ENCODE measurements around the gene MAP3K5. TPM values are rescaled to one million over a fixed set of nuclear protein-coding genes. Genes with fewer than 3 reads are reported as not detected.

Gene MAP3K5
- total RNA-seq, 1 donor from 2014 or later = 5.8 TPM

- DNase-seq = no peak
Observed at GRCh38 chr6:136535880-136536650, 256.2 kb downstream of the MAP3K5 start.

GRCh38 chr6:136535017-136535765 is 257.1 kb downstream of the MAP3K5 start:
- no peak for DNase-seq

DNA sequence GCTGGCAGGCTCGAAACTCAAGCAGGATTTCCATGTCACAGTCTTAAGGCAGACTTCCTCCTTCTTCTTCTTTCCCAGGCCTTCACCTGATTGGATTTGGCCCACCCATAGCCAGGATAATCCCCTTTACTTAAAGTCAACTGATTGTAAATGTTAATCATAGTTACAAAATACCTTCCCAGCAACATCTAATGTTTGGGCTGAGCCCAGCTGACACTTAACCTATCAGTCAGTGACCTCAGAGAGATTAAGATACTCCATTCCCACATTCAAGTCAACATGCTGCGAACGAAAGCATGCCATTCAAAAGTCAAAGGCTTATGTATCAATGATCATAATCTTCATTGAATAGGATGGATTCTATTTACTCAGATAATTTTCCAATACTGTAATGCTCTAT is 258.0 kb downstream of the MAP3K5 start:
- DNase-seq = no peak

- DNase-seq = no peak
Observed at GRCh38 chr6:136533487-136533886, 258.8 kb downstream of the MAP3K5 start.

DNA sequence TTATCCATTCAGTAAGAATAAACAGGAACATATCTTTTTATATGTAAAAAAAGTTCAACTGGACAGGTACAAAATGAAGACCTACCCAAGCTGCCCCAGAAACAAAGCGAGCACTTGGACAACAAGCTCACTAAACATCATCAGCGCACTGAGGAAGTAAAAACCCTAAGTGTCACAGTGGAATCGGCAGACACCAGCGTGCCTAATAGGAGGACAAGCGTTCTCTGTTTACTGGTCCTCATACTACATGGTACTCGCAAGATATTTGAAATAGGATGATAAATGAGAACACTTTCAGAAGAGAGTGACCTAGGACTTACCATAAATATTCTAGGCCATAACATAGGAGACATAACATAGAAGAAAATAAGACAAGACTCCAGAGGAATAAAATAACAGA is 260.2 kb downstream of the MAP3K5 start:
- no peak for DNase-seq

GRCh38 chr6:136529710-136530109 is 262.6 kb downstream of the MAP3K5 start:
- DNase-seq = no peak

DNA sequence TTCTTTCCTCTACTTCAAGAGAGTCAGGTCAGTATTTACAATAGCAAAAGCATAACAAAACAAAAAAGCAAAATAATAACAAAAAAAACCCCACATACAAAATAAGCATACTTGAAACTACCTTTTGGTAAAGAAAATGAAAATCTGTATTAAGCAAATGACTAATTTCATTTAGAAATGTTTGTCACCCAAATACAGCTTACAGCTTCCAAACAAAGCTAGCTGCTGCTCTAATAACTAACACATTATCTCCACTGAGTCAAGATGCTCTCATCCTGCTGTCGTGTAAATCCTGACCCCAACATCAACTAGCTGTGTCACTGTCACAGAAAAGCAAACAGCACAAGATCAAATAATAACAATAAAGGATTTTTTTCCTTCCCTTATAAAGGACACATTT is 263.8 kb downstream of the MAP3K5 start:
- no peak for DNase-seq

GRCh38 chr6:136527831-136528230 is 264.4 kb downstream of the MAP3K5 start:
- DNase-seq = no peak

- no peak for DNase-seq
Observed at GRCh38 chr6:136526937-136527336, 265.3 kb downstream of the MAP3K5 start.

DNA sequence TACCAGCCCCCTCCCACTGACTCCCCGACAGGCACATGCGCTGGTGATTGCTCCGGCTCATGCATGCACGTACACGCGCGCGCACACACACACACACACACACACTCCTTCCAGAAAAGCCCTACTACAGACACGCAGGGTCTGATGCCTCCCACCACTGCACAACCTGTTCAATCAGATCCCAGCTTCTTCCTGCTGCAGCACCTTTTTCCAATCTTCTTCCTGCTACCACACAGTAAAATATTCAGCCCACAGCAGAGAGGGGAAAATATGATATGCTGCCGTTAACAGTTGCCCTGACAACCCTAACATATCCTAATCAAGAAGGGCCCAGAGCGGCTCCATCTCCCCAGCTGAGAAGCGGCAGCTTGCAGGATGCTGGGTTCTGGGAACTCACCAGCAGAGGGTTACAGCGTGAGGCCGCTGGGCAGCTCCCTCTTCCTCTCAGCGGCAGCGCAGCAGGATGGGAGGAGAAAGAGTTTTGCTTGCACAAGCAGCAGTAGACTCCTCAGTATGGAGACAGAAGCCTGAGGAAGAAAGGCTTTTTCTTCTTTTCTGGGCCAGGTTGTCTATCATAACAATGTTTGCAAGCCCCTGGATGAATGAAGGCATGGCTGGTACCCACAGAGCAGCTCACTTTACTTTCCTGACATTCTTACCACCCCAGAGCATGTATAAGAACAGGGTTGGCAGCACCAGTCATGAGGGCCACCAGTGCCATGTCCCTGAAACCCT is 265.9 kb downstream of the MAP3K5 start:
- peak; percentile 44 for DNase-seq

DNA sequence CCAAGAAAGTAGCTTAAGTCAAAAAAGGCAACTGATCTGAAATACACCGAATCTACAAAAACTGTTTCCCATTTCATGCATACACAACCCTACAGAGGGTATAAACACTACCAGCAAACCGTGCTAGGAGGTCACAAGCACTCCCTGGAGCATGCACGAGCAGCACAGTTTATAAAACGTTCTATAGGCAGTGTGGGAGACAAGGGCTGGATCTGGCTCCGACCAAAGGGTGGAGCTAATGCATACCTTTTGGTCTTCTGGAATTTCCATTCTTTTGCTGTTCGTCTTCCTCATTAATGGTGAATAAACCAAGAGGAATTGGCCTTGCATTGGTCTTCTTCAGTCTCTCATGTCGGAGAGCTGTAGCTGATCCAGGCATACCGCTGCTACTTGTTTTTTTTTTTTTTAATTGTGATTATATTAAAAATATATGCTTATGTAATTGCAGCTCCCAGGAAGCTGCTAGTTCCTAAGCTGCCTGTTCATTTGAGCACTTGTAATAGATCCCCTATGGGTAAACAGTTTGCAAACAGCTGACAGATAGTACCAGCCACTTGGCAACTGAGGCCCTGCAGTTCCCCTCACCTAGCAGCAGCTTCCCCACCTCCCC is 266.6 kb downstream of the MAP3K5 start:
- DNase-seq = no peak

DNA sequence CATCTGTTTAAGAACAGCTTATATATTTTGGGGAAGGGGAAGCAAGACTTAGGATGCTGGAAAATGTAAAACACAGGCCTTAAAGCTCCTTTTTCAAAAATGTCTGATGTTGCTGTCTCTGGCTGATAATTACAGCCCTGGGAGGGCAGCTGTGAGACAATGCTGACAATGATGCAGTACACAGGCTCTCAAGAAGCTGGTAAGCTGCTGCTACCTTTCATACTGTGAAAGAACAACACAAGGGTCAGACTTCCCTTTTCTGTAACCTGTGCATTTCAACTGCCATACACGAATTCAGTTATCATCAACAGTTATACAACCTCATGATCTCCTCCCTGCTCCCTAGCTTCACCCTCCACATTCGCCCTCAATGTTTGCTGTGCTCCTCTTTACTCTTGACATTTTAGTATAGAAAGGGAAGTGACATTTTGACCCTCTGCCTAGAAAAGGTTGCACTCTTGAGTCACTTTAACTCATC is 267.3 kb downstream of the MAP3K5 start:
- DNase-seq = no peak

- no peak for DNase-seq
Observed at GRCh38 chr6:136524339-136524935, 267.8 kb downstream of the MAP3K5 start.

DNA sequence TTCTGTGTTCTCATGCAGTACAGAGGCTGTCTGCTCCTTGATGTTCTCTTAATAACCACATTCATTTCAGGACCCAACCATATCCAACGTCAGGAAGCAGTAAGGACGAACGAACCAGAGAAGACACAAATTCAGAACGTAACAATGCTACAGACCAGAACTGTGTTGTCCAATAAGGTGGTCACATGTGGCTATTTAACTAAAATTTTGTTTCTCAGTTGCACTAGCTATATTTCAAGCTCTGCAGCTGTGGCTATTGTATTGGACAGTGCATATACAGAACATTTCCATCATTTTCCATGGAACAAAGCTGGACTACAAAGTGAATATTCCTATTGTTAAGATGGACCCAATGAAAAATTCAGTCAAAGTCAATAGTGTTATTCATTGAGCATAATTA is 269.1 kb downstream of the MAP3K5 start:
- DNase-seq = no peak

GRCh38 chr6:136522636-136523035 is 269.6 kb downstream of the MAP3K5 start:
- DNase-seq = no peak

DNA sequence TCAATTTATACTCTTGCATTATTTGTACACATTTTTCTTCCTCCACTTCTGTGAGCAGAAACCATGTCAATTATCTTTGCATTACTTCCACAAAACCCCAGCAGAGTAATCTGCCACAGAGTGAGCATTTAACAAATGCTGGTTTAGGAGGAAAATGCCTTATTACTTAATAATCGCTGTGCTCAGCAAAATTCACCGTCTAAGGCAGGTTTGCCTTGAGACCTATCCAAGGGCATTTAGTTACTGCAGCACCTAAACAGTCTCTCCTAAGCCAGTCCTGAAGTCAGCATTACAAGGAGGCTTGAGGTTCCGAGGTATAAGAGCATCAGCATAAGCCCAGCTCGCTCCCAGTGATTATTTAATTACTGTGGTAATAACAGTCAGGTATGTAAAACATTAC is 270.4 kb downstream of the MAP3K5 start:
- no peak for DNase-seq

DNA sequence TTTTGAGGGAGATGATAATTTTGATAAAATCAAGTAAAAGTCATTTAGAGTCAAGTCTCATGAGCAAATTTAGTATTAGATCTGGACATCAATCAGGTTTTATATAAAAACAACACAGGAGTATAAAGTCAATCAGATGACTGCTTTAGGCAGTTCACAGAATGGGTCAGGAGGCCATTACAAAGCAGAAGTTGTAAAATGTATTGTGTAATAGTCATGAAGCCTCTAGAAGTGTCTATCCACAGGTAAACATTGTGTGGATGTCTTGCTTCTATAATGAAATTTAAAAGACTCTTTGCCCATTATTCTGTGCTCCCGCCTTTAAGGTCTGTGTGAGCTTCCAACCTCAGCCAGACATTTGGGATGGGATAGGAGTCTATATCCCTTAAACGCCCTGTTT is 270.9 kb downstream of the MAP3K5 start:
- no peak for DNase-seq

GRCh38 chr6:136520517-136520916 is 271.8 kb downstream of the MAP3K5 start:
- no peak for DNase-seq

- no peak for DNase-seq
Observed at GRCh38 chr6:136517582-136517981, 274.7 kb downstream of the MAP3K5 start.

DNA sequence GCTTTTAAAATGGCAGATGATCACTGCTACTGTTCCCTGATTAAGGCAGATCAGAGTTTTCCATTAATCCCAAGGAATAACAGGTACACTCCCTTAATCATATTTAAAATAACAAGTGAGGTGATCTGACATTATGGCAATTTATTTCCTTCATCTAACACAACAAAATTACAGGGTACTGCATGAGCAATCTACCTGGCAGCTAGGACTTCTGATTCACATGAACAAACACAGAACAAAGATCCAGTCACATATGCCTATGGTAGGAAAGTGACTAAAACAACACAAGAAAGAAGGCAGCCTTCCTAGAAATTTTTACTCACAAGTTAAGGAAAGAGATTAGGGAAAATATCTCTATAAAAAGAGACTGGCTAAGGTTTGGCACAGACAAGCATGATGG is 275.3 kb downstream of the MAP3K5 start:
- no peak for DNase-seq

DNA sequence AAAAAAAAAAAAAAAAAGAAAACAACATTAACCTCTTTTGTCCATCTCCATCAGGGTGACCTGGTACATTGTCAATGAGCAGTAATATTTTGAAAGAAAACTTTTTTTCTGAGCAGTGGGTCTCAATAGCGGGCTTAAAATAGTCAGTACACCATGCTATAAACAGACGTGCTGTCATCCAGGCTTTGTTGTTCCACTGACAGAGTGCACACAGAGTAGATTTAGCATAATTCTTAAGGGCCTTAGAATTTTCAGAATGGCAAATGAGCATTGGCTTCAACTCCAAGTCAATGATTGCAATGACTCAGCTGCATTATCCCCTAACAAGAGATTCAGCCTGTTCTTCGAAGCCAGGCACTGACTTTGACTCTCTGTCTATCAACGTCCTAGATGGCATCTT is 277.7 kb downstream of the MAP3K5 start:
- DNase-seq = no peak

DNA sequence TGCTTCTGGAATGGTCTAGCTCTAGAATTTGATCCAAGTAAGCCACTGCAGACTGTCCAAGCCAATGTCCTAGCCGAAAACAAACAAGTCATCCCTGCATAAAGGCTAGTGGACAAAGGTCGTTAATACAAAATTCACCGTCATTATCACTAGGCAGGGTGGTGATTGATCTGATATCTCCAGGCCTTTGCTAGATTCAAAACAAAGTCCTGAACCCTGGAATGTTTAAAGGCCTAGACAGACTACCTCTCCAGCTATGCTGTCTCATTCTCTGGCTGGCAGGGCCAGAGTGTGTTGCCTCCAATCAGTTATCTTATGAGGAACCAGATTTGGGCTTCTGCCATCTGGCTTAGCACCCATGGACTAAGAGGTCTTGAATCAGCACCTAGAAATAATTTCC is 280.4 kb downstream of the MAP3K5 start:
- DNase-seq = no peak

DNA sequence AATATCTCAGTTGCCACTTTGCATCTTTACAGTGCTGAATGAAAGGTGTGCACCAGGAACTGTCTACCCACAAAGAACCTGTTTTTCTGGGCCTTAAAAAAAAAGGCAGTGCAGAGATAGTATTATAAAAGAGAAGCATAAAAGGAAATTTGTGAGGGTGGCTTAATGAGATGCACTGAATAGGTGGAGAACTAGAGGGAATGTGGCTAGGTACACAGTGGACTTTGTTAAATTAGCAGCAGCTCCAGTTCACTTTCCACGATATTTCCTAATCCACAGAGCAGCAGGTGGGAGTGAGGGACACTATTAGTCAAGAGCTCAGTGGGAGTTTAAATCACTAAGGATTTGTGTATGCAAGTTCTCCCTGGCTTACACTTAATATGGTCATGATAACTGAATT is 280.9 kb downstream of the MAP3K5 start:
- DNase-seq = no peak

All from dermis blood vessel endothelial cell (primary cell).